Uterus (tissue), 2 donors: Measurements from ENCODE around the gene NEDD1.

Source experiments
- POLR2A ChIP-seq, 2 donors: fragments of 450-650 bp; IDR thresholded peaks; one replicate each; pipeline ENCODE4 v1.6.1; 2016; ENCODE audit warnings: antibody characterized with exemption in 2 of 2, mild to moderate bottlenecking in 1 of 2, moderate library complexity in 1 of 2
- TF ChIP-seq, protein P1 (sequence below), 4 experiments: fragments of 200-600 bp in 2 of 4; fragments of 450-650 bp in 2 of 4; sonication (generic) in 2 of 4; IDR thresholded peaks; one replicate each; pipeline ENCODE4 v1.5.1; 2016 to 2019; ENCODE audit warnings: antibody characterized with exemption in 4 of 4, mild to moderate bottlenecking in 2 of 4, moderate library complexity in 1 of 4

- TF ChIP-seq, protein P1, sequence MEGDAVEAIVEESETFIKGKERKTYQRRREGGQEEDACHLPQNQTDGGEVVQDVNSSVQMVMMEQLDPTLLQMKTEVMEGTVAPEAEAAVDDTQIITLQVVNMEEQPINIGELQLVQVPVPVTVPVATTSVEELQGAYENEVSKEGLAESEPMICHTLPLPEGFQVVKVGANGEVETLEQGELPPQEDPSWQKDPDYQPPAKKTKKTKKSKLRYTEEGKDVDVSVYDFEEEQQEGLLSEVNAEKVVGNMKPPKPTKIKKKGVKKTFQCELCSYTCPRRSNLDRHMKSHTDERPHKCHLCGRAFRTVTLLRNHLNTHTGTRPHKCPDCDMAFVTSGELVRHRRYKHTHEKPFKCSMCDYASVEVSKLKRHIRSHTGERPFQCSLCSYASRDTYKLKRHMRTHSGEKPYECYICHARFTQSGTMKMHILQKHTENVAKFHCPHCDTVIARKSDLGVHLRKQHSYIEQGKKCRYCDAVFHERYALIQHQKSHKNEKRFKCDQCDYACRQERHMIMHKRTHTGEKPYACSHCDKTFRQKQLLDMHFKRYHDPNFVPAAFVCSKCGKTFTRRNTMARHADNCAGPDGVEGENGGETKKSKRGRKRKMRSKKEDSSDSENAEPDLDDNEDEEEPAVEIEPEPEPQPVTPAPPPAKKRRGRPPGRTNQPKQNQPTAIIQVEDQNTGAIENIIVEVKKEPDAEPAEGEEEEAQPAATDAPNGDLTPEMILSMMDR (IDR thresholded peaks at IDR 0.05), result no peak
- no peak for TF ChIP-seq POLR2A (IDR thresholded peaks at IDR 0.05)
Measured at GRCh38 chr12:96880220-96880619, 26.8 kb upstream of the NEDD1 start.
